Skeletal muscle cell (primary cell): Measurements from ENCODE around the gene PANK1.
"Not testable (repeated sequence)": the region's sequence is repeated elsewhere in the genome, so short reads cannot be mapped to it uniquely, and the experiment has no call there.

Experiments used
- DNase-seq: peaks from one replicate; pipeline ENCODE4 v3.0.0-alpha.2; 2010; ENCODE audit warnings: low read depth
- H3K4me3 ChIP-seq: 2 replicates; pipeline ENCODE4 v1.5.1; 2011; ENCODE audit warnings: low read depth, mild to moderate bottlenecking, control low read depth, low read length, moderate library complexity

PANK1 gene

GRCh38 chr10:89625041-89625765 lies 19.8 kb downstream of the PANK1 start:
- no peak overlapping the region for H3K4me3 ChIP-seq
- peak; percentile 47 for DNase-seq

- H3K4me3 ChIP-seq = no peak overlapping the region
Observed at GRCh38 chr10:89624020-89624419, 21.0 kb downstream of the PANK1 start.

GRCh38 chr10:89622151-89622550 lies 22.9 kb downstream of the PANK1 start:
- no peak for DNase-seq
- no peak overlapping the region for H3K4me3 ChIP-seq

More at GRCh38 chr10:89624020-89624419, 21.0 kb downstream of the PANK1 start:
- no peak for DNase-seq

- no peak overlapping the region for H3K4me3 ChIP-seq
- DNase-seq = no peak
Observed at GRCh38 chr10:89621438-89621837, 23.6 kb downstream of the PANK1 start.

GRCh38 chr10:89620296-89620695 lies 24.7 kb downstream of the PANK1 start:
- H3K4me3 ChIP-seq = not testable (repeated sequence)

GRCh38 chr10:89615824-89616223 lies 29.2 kb downstream of the PANK1 start:
- H3K4me3 ChIP-seq = no peak overlapping the region
- no peak for DNase-seq

More at GRCh38 chr10:89620296-89620695, 24.7 kb downstream of the PANK1 start:
- DNase-seq = not testable (repeated sequence)

GRCh38 chr10:89615112-89615511 lies 29.9 kb downstream of the PANK1 start:
- H3K4me3 ChIP-seq = no peak overlapping the region
- DNase-seq = no peak

GRCh38 chr10:89613582-89613981 lies 31.5 kb downstream of the PANK1 start:
- no peak overlapping the region for H3K4me3 ChIP-seq
- no peak for DNase-seq

GRCh38 chr10:89611282-89611681 lies 33.8 kb downstream of the PANK1 start:
- no peak for DNase-seq
- no peak overlapping the region for H3K4me3 ChIP-seq

GRCh38 chr10:89609833-89610346 lies 35.2 kb downstream of the PANK1 start:
- no peak overlapping the region for H3K4me3 ChIP-seq
- DNase-seq = no peak

GRCh38 chr10:89604200-89604599 lies 40.8 kb downstream of the PANK1 start:
- H3K4me3 ChIP-seq = no peak overlapping the region
- no peak for DNase-seq

GRCh38 chr10:89602919-89603318 lies 42.1 kb downstream of the PANK1 start:
- no peak for DNase-seq
- no peak overlapping the region for H3K4me3 ChIP-seq

- H3K4me3 ChIP-seq = no peak overlapping the region
Observed at GRCh38 chr10:89601728-89602361, 43.2 kb downstream of the PANK1 start.

GRCh38 chr10:89600041-89600440 lies 45.0 kb downstream of the PANK1 start:
- H3K4me3 ChIP-seq = no peak overlapping the region
- no peak for DNase-seq

More at GRCh38 chr10:89601728-89602361, 43.2 kb downstream of the PANK1 start:
- DNase-seq = no peak

- DNase-seq = no peak
- H3K4me3 ChIP-seq = no peak overlapping the region
Observed at GRCh38 chr10:89593043-89593442, 52.0 kb downstream of the PANK1 start.

GRCh38 chr10:89592539-89592938 lies 52.5 kb downstream of the PANK1 start:
- no peak for DNase-seq

GRCh38 chr10:89591796-89592271 lies 53.2 kb downstream of the PANK1 start:
- no peak for DNase-seq
- H3K4me3 ChIP-seq = no peak overlapping the region

More at GRCh38 chr10:89592539-89592938, 52.5 kb downstream of the PANK1 start:
- H3K4me3 ChIP-seq = no peak overlapping the region

- DNase-seq = no peak
- no peak overlapping the region for H3K4me3 ChIP-seq
Observed at GRCh38 chr10:89591111-89591795, 53.8 kb downstream of the PANK1 start.

- no peak for DNase-seq
- no peak overlapping the region for H3K4me3 ChIP-seq
Observed at GRCh38 chr10:89590326-89590725, 54.7 kb downstream of the PANK1 start.

- no peak overlapping the region for H3K4me3 ChIP-seq
- DNase-seq = no peak
Observed at GRCh38 chr10:89589101-89589720, 55.8 kb downstream of the PANK1 start.
